Skeletal muscle satellite cell (primary cell): ENCODE data around the gene ERBB4.

ENCODE experiments used
- H3K27me3 ChIP-seq: 2 replicates; pipeline ENCODE4 v1.7.0; 2013; ENCODE audit warnings: low read length; ENCODE audit not compliant: control insufficient read depth, insufficient read depth
- H3K36me3 ChIP-seq: 2 replicates; pipeline ENCODE4 v1.7.0; 2013; ENCODE audit warnings: mild to moderate bottlenecking, control low read depth, low read length; ENCODE audit not compliant: insufficient read depth
- H3K4me1 ChIP-seq: 2 replicates; pipeline ENCODE4 v1.7.0; 2013; ENCODE audit warnings: low read length; ENCODE audit not compliant: control insufficient read depth, insufficient read depth
- H3K4me2 ChIP-seq: 2 replicates; pipeline ENCODE4 v1.7.0; 2013; ENCODE audit warnings: mild to moderate bottlenecking, low read length
- H3K4me3 ChIP-seq: 2 replicates; pipeline ENCODE4 v1.7.0; 2013; ENCODE audit warnings: low read length
- H3K9ac ChIP-seq: 2 replicates; pipeline ENCODE4 v1.7.0; 2013; ENCODE audit warnings: mild to moderate bottlenecking, low read depth, low read length, moderate library complexity
- H3K9me3 ChIP-seq: replicated peaks from 2 replicates; pipeline ENCODE4 v1.7.0; 2013; ENCODE audit warnings: mild to moderate bottlenecking, control low read depth, low read length

Gene ERBB4

GRCh38 chr2:211879323-211879722 lies 659.3 kb downstream of the ERBB4 start:
- Histone ChIP-seq H3K36me3 (no peaks in the 10 kb centered on the region), H3K27me3 (no peaks in the 10 kb centered on the region), H3K9me3 (no peaks in the 10 kb centered on the region), H3K4me2 (no peak overlapping the region), H3K4me1 (no peaks in the 10 kb centered on the region), H3K4me3 (no peak overlapping the region), H3K9ac (no peak overlapping the region)

- Histone ChIP-seq H3K4me3 (no peak overlapping the region), H3K9ac (no peak overlapping the region), H3K4me1 (no peaks in the 10 kb centered on the region), H3K9me3 (no peaks in the 10 kb centered on the region), H3K27me3 (no peaks in the 10 kb centered on the region), H3K36me3 (no peaks in the 10 kb centered on the region), H3K4me2 (no peak overlapping the region)
Measured at GRCh38 chr2:211877061-211877460, 661.5 kb downstream of the ERBB4 start.

GRCh38 chr2:211875488-211875887 lies 663.1 kb downstream of the ERBB4 start:
- Histone ChIP-seq H3K9me3 (no peaks in the 10 kb centered on the region), H3K4me3 (no peak overlapping the region), H3K4me1 (no peaks in the 10 kb centered on the region), H3K9ac (no peak overlapping the region), H3K27me3 (no peaks in the 10 kb centered on the region), H3K4me2 (no peak overlapping the region), H3K36me3 (no peaks in the 10 kb centered on the region)

GRCh38 chr2:211868996-211869533 lies 669.5 kb downstream of the ERBB4 start:
- Histone ChIP-seq H3K4me3 (no peak overlapping the region), H3K9me3 (no peaks in the 10 kb centered on the region), H3K27me3 (no peaks in the 10 kb centered on the region), H3K4me2 (no peak overlapping the region), H3K4me1 (peaks cover 11% of the 10 kb centered on the region), H3K36me3 (no peaks in the 10 kb centered on the region), H3K9ac (no peak overlapping the region)

- no peaks in the 10 kb centered on the region for H3K36me3 ChIP-seq
- H3K4me3 ChIP-seq: no peak overlapping the region
- H3K4me1 ChIP-seq: peaks cover 11% of the 10 kb centered on the region
- H3K9me3 ChIP-seq: no peaks in the 10 kb centered on the region
- no peak overlapping the region for H3K9ac ChIP-seq
- peak overlapping the region; percentile 41 for H3K4me2 ChIP-seq
- H3K27me3 ChIP-seq: no peaks in the 10 kb centered on the region
Measured at GRCh38 chr2:211867845-211868451, 670.7 kb downstream of the ERBB4 start.

- Histone ChIP-seq H3K4me3 (no peak overlapping the region), H3K9ac (no peak overlapping the region), H3K4me1 (peaks cover 11% of the 10 kb centered on the region), H3K36me3 (no peaks in the 10 kb centered on the region), H3K27me3 (no peaks in the 10 kb centered on the region), H3K9me3 (no peaks in the 10 kb centered on the region), H3K4me2 (no peak overlapping the region)
Measured at GRCh38 chr2:211864328-211864727, 674.3 kb downstream of the ERBB4 start.

GRCh38 chr2:211860224-211860623 lies 678.4 kb downstream of the ERBB4 start:
- Histone ChIP-seq H3K9ac (no peak overlapping the region), H3K4me1 (no peaks in the 10 kb centered on the region)

GRCh38 chr2:211854832-211855231 lies 683.8 kb downstream of the ERBB4 start:
- Histone ChIP-seq H3K4me3 (no peak overlapping the region), H3K36me3 (no peaks in the 10 kb centered on the region), H3K9me3 (no peaks in the 10 kb centered on the region), H3K9ac (no peak overlapping the region), H3K27me3 (no peaks in the 10 kb centered on the region), H3K4me2 (no peak overlapping the region), H3K4me1 (no peaks in the 10 kb centered on the region)

More at GRCh38 chr2:211860224-211860623, 678.4 kb downstream of the ERBB4 start:
- no peaks in the 10 kb centered on the region for H3K36me3 ChIP-seq
- no peak overlapping the region for H3K4me2 ChIP-seq
- H3K4me3 ChIP-seq: no peak overlapping the region
- H3K27me3 ChIP-seq: no peaks in the 10 kb centered on the region
- H3K9me3 ChIP-seq: no peaks in the 10 kb centered on the region

GRCh38 chr2:211846714-211847113 lies 691.9 kb downstream of the ERBB4 start:
- Histone ChIP-seq H3K36me3 (no peaks in the 10 kb centered on the region), H3K9ac (no peak overlapping the region), H3K4me3 (no peak overlapping the region), H3K27me3 (no peaks in the 10 kb centered on the region), H3K4me2 (no peak overlapping the region), H3K4me1 (no peaks in the 10 kb centered on the region), H3K9me3 (no peaks in the 10 kb centered on the region)

- H3K9ac ChIP-seq: no peak overlapping the region
- H3K9me3 ChIP-seq: no peaks in the 10 kb centered on the region
- no peak overlapping the region for H3K4me2 ChIP-seq
- H3K36me3 ChIP-seq: no peaks in the 10 kb centered on the region
- H3K4me1 ChIP-seq: no peaks in the 10 kb centered on the region
- no peaks in the 10 kb centered on the region for H3K27me3 ChIP-seq
- H3K4me3 ChIP-seq: no peak overlapping the region
Measured at GRCh38 chr2:211846036-211846400, 692.6 kb downstream of the ERBB4 start.

GRCh38 chr2:211845338-211846035 lies 693.1 kb downstream of the ERBB4 start:
- Histone ChIP-seq H3K4me1 (no peaks in the 10 kb centered on the region), H3K4me2 (no peak overlapping the region), H3K36me3 (no peaks in the 10 kb centered on the region), H3K9me3 (no peaks in the 10 kb centered on the region), H3K27me3 (no peaks in the 10 kb centered on the region), H3K4me3 (no peak overlapping the region), H3K9ac (no peak overlapping the region)

- Histone ChIP-seq H3K9ac (no peak overlapping the region), H3K36me3 (no peaks in the 10 kb centered on the region)
Measured at GRCh38 chr2:211837706-211838105, 700.9 kb downstream of the ERBB4 start.

More at GRCh38 chr2:211837706-211838105, 700.9 kb downstream of the ERBB4 start:
- H3K9me3 ChIP-seq: no peaks in the 10 kb centered on the region
- no peak overlapping the region for H3K4me3 ChIP-seq
- H3K27me3 ChIP-seq: no peaks in the 10 kb centered on the region
- no peaks in the 10 kb centered on the region for H3K4me1 ChIP-seq
- no peak overlapping the region for H3K4me2 ChIP-seq
